ENCODE measurements around the gene NUDT8. TPM values are rescaled to one million over a fixed set of nuclear protein-coding genes. Genes with fewer than 3 reads are reported as not detected.

The NUDT8 gene
- polyA plus RNA-seq, 1 of the 3 experiments (the other 2 are of a cell fraction), result 2.7 TPM

DNA sequence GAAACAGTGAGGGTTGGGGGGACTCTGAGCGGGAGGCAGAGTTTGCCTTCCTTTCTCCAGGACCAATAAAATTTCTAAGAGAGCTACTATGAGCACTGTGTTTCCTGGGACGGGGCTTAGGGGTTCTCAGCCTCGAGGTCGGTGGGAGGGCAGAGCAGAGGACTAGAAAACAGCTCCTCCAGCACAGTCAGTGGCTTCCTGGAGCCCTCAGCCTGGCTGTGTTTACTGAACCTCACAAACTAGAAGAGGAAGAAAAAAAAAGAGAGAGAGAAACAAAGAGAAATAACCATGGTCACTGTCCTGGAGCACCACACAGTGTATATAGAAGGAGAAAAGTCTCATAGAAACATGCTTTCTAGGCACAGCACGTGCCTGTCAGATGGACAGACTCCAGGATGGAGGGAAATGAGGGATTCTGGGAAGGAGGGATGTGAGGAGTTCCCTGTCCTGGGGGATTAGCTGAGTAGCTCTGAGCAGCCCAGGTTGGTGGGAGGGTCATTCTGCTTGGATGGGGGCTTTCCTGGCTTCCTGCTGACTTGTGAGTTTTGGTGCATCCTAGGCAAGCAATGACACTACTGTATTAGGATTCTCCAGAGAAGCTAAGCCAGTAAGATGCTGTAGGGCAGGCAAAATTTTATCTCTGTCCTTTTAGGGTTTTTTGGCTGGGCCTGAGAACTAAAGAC, 43.0 kb downstream of the NUDT8 start:
- 91% methylated on average over 5 of the region's 5 CpGs for WGBS (ENCODE audit: low lambda C conversion rate)
- H3K79me2 ChIP-seq (ENCODE audit: insufficient read depth), result peaks cover 27% of the 10 kb centered on the region
- H3K4me3 ChIP-seq (ENCODE audit: low read depth in 2 of 2, low read length in 1 of 2), result no peak overlapping the region
- no peaks in the 10 kb centered on the region for H3K9me3 ChIP-seq
- H3K4me2 ChIP-seq, result no peak overlapping the region
- H3K4me1 ChIP-seq (ENCODE audit: control insufficient read depth in 1 of 2, insufficient read depth in 2 of 2, low read depth in 1 of 2, low read length in 1 of 2), result peaks cover 10 to 14% of the 10 kb centered on the region in 2 experiments; a peak in 3 of 4 replicates
- peaks cover 15% of the 10 kb centered on the region for H3F3A ChIP-seq (replicated peaks; ENCODE audit: insufficient read depth)
- POLR2A ChIA-PET, result no interaction called here
- H3K9me2 ChIP-seq, result no peaks in the 10 kb centered on the region
- no peak for TF ChIP-seq RFX5 (IDR thresholded peaks at IDR 0.05; ENCODE audit: low read length)
- no peak for TF ChIP-seq EP300 (IDR thresholded peaks at IDR 0.05; ENCODE audit: borderline replicate concordance in 1 of 2, low read depth in 1 of 2, low read length in 1 of 2)
- no peak for TF ChIP-seq TAF1 (IDR thresholded peaks at IDR 0.05; ENCODE audit: borderline replicate concordance, low read depth, low read length)
- TF ChIP-seq, protein P1, sequence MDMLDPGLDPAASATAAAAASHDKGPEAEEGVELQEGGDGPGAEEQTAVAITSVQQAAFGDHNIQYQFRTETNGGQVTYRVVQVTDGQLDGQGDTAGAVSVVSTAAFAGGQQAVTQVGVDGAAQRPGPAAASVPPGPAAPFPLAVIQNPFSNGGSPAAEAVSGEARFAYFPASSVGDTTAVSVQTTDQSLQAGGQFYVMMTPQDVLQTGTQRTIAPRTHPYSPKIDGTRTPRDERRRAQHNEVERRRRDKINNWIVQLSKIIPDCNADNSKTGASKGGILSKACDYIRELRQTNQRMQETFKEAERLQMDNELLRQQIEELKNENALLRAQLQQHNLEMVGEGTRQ (IDR thresholded peaks at IDR 0.05; ENCODE audit: borderline replicate concordance, low read depth, low read length), result no peak
- TF ChIP-seq, protein P2, sequence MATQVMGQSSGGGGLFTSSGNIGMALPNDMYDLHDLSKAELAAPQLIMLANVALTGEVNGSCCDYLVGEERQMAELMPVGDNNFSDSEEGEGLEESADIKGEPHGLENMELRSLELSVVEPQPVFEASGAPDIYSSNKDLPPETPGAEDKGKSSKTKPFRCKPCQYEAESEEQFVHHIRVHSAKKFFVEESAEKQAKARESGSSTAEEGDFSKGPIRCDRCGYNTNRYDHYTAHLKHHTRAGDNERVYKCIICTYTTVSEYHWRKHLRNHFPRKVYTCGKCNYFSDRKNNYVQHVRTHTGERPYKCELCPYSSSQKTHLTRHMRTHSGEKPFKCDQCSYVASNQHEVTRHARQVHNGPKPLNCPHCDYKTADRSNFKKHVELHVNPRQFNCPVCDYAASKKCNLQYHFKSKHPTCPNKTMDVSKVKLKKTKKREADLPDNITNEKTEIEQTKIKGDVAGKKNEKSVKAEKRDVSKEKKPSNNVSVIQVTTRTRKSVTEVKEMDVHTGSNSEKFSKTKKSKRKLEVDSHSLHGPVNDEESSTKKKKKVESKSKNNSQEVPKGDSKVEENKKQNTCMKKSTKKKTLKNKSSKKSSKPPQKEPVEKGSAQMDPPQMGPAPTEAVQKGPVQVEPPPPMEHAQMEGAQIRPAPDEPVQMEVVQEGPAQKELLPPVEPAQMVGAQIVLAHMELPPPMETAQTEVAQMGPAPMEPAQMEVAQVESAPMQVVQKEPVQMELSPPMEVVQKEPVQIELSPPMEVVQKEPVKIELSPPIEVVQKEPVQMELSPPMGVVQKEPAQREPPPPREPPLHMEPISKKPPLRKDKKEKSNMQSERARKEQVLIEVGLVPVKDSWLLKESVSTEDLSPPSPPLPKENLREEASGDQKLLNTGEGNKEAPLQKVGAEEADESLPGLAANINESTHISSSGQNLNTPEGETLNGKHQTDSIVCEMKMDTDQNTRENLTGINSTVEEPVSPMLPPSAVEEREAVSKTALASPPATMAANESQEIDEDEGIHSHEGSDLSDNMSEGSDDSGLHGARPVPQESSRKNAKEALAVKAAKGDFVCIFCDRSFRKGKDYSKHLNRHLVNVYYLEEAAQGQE (IDR thresholded peaks at IDR 0.05; ENCODE audit: low read depth, low read length), result no peak
- no peak for TF ChIP-seq EZH2phosphoT487 (IDR thresholded peaks at IDR 0.05; ENCODE audit: borderline replicate concordance, low read depth)
- TF ChIP-seq FOSL2 (IDR thresholded peaks at IDR 0.05; ENCODE audit: borderline replicate concordance, low read depth), result no peak
- TF ChIP-seq FOXJ3 (CRISPR knock-in tag; IDR thresholded peaks at IDR 0.05), result no peak
- H3K27me3 ChIP-seq (ENCODE audit: insufficient read depth), result no peaks in the 10 kb centered on the region
- H3K9ac ChIP-seq, result no peak overlapping the region
- no peak overlapping the region for H2AFZ ChIP-seq (ENCODE audit: low read depth)
- DNase-seq, result no peak
- CTCF ChIA-PET, result interaction anchor here (0.5 to 5.8 kb wide), 2 partner anchors 15 to 268 kb away, joined by 3 to 43 read pairs; no protein-coding TSS in a partner anchor
- peaks cover 20% of the 10 kb centered on the region for H4K20me1 ChIP-seq (ENCODE audit: insufficient read depth)
- H3K36me3 ChIP-seq (replicated peaks in 1 of 2; ENCODE audit: control insufficient read depth in 1 of 2, insufficient read depth in 2 of 2, low read length in 1 of 2), result peaks cover 13 to 24% of the 10 kb centered on the region in 2 experiments
- H3K27ac ChIP-seq (ENCODE audit: low read depth in 2 of 2, low read length in 1 of 2), result no peak overlapping the region

DNA sequence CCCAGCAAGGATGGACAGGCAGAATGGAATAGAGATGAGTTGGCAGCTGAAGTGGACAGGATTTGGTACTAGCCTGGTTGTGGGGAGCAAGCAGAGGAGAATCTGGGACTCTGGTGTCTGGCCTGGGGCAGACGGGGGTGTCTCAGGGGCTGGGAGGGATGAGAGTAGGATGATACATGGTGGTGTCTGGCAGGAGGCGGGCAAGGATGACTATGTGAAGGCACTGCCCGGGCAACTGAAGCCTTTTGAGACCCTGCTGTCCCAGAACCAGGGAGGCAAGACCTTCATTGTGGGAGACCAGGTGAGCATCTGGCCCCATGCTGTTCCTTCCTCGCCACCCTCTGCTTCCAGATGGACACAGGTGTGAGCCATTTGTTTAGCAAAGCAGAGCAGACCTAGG, 43.8 kb downstream of the NUDT8 start:
- CTCF ChIA-PET, result interaction anchor here (3.7 to 5.8 kb wide), 2 partner anchors 14 to 29 kb away, joined by 24 to 43 read pairs; no protein-coding TSS in a partner anchor
- POLR2A ChIA-PET, result no interaction called here
- Histone ChIP-seq H4K20me1 (ENCODE audit: insufficient read depth) (peaks cover 20% of the 10 kb centered on the region), H3K9me2 (no peaks in the 10 kb centered on the region), H3K4me1 (ENCODE audit: control insufficient read depth in 1 of 2, insufficient read depth in 2 of 2, low read depth in 1 of 2, low read length in 1 of 2) (peaks cover 10 to 14% of the 10 kb centered on the region in 2 experiments; a peak in 3 of 4 replicates), H3K79me2 (ENCODE audit: insufficient read depth) (peaks cover 27% of the 10 kb centered on the region), H3K27ac (ENCODE audit: low read depth in 2 of 2, low read length in 1 of 2) (no peak overlapping the region), H3F3A (replicated peaks; ENCODE audit: insufficient read depth) (peaks cover 16% of the 10 kb centered on the region), H3K9me3 (no peaks in the 10 kb centered on the region), H3K4me2 (no peak overlapping the region), H3K4me3 (ENCODE audit: low read depth in 2 of 2, low read length in 1 of 2) (no peak overlapping the region), H3K36me3 (replicated peaks in 1 of 2; ENCODE audit: control insufficient read depth in 1 of 2, insufficient read depth in 2 of 2, low read length in 1 of 2) (peaks cover 13 to 24% of the 10 kb centered on the region in 2 experiments), H2AFZ (ENCODE audit: low read depth) (no peak overlapping the region), H3K27me3 (ENCODE audit: insufficient read depth) (no peaks in the 10 kb centered on the region), H3K9ac (no peak overlapping the region)
- no peak for DNase-seq
- 75% methylated on average over 2 of the region's 4 CpGs for WGBS (ENCODE audit: low lambda C conversion rate)
- TF ChIP-seq MEF2A (IDR thresholded peaks at IDR 0.05; ENCODE audit: borderline replicate concordance, low read depth) (no peak), NFIC (IDR thresholded peaks at IDR 0.05; ENCODE audit: borderline replicate concordance) (no peak), RAD21 (IDR thresholded peaks at IDR 0.05; ENCODE audit: low read length) (no peak), JUND (IDR thresholded peaks at IDR 0.05) (no peak), ELF1 (IDR thresholded peaks at IDR 0.05) (no peak), SIN3A (IDR thresholded peaks at IDR 0.05; ENCODE audit: borderline replicate concordance, low read depth, low read length) (no peak), CHD2 (IDR thresholded peaks at IDR 0.05; ENCODE audit: low read length, partially characterized antibody) (no peak), MAX (IDR thresholded peaks at IDR 0.05; ENCODE audit: low read depth) (no peak), RFX5 (IDR thresholded peaks at IDR 0.05; ENCODE audit: low read length) (no peak), EZH2phosphoT487 (IDR thresholded peaks at IDR 0.05; ENCODE audit: borderline replicate concordance, low read depth) (no peak), GABPA (IDR thresholded peaks at IDR 0.05; ENCODE audit: low read depth) (no peak), NRF1 (IDR thresholded peaks at IDR 0.05; ENCODE audit: low read depth, low read length) (no peak), RXRA (IDR thresholded peaks at IDR 0.05; ENCODE audit: borderline replicate concordance, low read depth) (no peak)
- TF ChIP-seq, protein P1 (IDR thresholded peaks at IDR 0.05; ENCODE audit: borderline replicate concordance, low read depth, low read length), result no peak

All from SK-N-SH (cell line).